Trophoblast cell (in vitro differentiated cells and primary cell): ENCODE measurements around the gene SOX3. TPM values are rescaled to one million over a fixed set of nuclear protein-coding genes. Genes with fewer than 3 reads are reported as not detected.

Experiments used
- DNase-seq, 2 donors: peaks; one replicate each; pipeline ENCODE4 v3.0.0-alpha.2; 2016
- H2AFZ ChIP-seq: 2 replicates; pipeline ENCODE4 v1.6.1; 2013; ENCODE audit warnings: low read length, moderate library complexity, mild to moderate bottlenecking; ENCODE audit not compliant: insufficient read depth, poor library complexity
- H2AK5ac ChIP-seq: 2 replicates; pipeline ENCODE4 v1.6.1; 2013; ENCODE audit warnings: mild to moderate bottlenecking, low read length
- H2BK120ac ChIP-seq: 2 replicates; pipeline ENCODE4 v1.6.1; 2013; ENCODE audit warnings: low read length, mild to moderate bottlenecking, moderate library complexity; ENCODE audit not compliant: insufficient read depth, poor library complexity
- H2BK12ac ChIP-seq: 2 replicates; pipeline ENCODE4 v1.6.1; 2013; ENCODE audit warnings: mild to moderate bottlenecking, low read length, moderate library complexity
- H2BK5ac ChIP-seq: 2 replicates; pipeline ENCODE4 v1.6.1; 2013; ENCODE audit warnings: low read length, low read depth, moderate library complexity, mild to moderate bottlenecking; ENCODE audit not compliant: poor library complexity
- H3K14ac ChIP-seq: 2 replicates; pipeline ENCODE4 v1.6.1; 2013; ENCODE audit warnings: mild to moderate bottlenecking, low read length
- H3K18ac ChIP-seq: 2 replicates; pipeline ENCODE4 v1.6.1; 2013; ENCODE audit warnings: mild to moderate bottlenecking, low read length
- H3K23ac ChIP-seq: 2 replicates; pipeline ENCODE4 v1.6.1; 2013; ENCODE audit warnings: low read length
- H3K27ac ChIP-seq: 2 replicates; pipeline ENCODE4 v1.5.1; 2013; ENCODE audit warnings: low read depth, mild to moderate bottlenecking, inconsistent platforms, low read length, moderate library complexity
- H3K27me3 ChIP-seq: 2 replicates; pipeline ENCODE4 v1.6.1; 2013; ENCODE audit warnings: inconsistent platforms, mild to moderate bottlenecking, low read length, moderate library complexity; ENCODE audit not compliant: insufficient read depth
- H3K36me3 ChIP-seq, 2 experiments: 1 replicate in 1 of 2; 2 replicates in 1 of 2; pipeline ENCODE4 v1.6.1; 2013; ENCODE audit warnings: low read length in 2 of 2, mild to moderate bottlenecking in 2 of 2, moderate library complexity in 1 of 2; ENCODE audit not compliant: insufficient read depth in 2 of 2, control insufficient read depth in 1 of 2
- H3K4ac ChIP-seq: 2 replicates; pipeline ENCODE4 v1.6.1; 2013; ENCODE audit warnings: low read depth, mild to moderate bottlenecking, low read length, moderate library complexity
- H3K4me1 ChIP-seq, 2 experiments: 1 replicate in 1 of 2; 2 replicates in 1 of 2; pipeline ENCODE4 v1.6.1; 2013; ENCODE audit warnings: low read length in 2 of 2, mild to moderate bottlenecking in 2 of 2, moderate library complexity in 1 of 2; ENCODE audit not compliant: insufficient read depth in 2 of 2, control insufficient read depth in 1 of 2
- H3K4me2 ChIP-seq: 2 replicates; pipeline ENCODE4 v1.6.1; 2013; ENCODE audit warnings: inconsistent platforms, mild to moderate bottlenecking, low read length, moderate library complexity
- H3K4me3 ChIP-seq: 2 replicates; pipeline ENCODE4 v1.5.1; 2013; ENCODE audit warnings: mild to moderate bottlenecking, low read depth, low read length, inconsistent platforms
- H3K79me1 ChIP-seq: one replicate; pipeline ENCODE4 v1.6.1; 2013; ENCODE audit warnings: low read length
- H3K79me2 ChIP-seq: 2 replicates; pipeline ENCODE4 v1.6.1; 2013; ENCODE audit warnings: low read length, mild to moderate bottlenecking; ENCODE audit not compliant: control insufficient read depth, insufficient read depth, poor library complexity
- H3K9ac ChIP-seq: 2 replicates; pipeline ENCODE4 v1.6.1; 2013; ENCODE audit warnings: mild to moderate bottlenecking, low read length
- H3K9me3 ChIP-seq: 2 replicates; pipeline ENCODE4 v1.6.1; 2013; ENCODE audit warnings: low read depth, mild to moderate bottlenecking, control low read depth, inconsistent platforms, low read length; ENCODE audit not compliant: insufficient read depth
- H4K12ac ChIP-seq: 2 replicates; pipeline ENCODE4 v1.6.1; 2013; ENCODE audit warnings: low read depth, mild to moderate bottlenecking, low read length, moderate library complexity
- H4K8ac ChIP-seq: 2 replicates; pipeline ENCODE4 v1.6.1; 2013; ENCODE audit warnings: low read depth, mild to moderate bottlenecking, low read length, moderate library complexity
- H4K91ac ChIP-seq: one replicate; pipeline ENCODE4 v1.6.1; 2013; ENCODE audit warnings: low read depth, mild to moderate bottlenecking, low read length, moderate library complexity
- WGBS: extraction: QIAGEN DNeasy Blood & Tissue Kit; methylation state at CpG from one replicate; pipeline ENCODE4 v1.1.7; 2013; ENCODE audit warnings: missing lambda C conversion rate; ENCODE audit not compliant: insufficient read length, insufficient coverage; ENCODE audit errors: extremely low coverage; 5-methylcytosine and 5-hydroxymethylcytosine counted together
- polyA plus RNA-seq: library from polyadenylated mRNA; stranded (reverse); fragments of 200-250 nt; gene quantifications from 2 replicates; pipeline ENCODE4 v1.2.3, GENCODE V29; 2013

SOX3 gene
- 0.26 and 0.27 TPM in 2 replicates for polyA plus RNA-seq

- Histone ChIP-seq H2BK120ac (no peak within 1 kb of the TSS), H3K9me3 (no peaks in the 10 kb centered on the region), H3K36me3 (no peaks in the 10 kb centered on the region), H3K27ac (no peak within 1 kb of the TSS), H4K91ac (no peak within 1 kb of the TSS), H3K14ac (no peak within 1 kb of the TSS), H2AFZ (peak within 1 kb of the TSS; percentile 94), H2BK12ac (no peak within 1 kb of the TSS), H3K4me1 (peaks cover 9 to 28% of the 10 kb centered on the region in 2 experiments), H3K4me3 (peak within 1 kb of the TSS; percentile 64), H3K79me1 (peaks cover 2% of the 10 kb centered on the region), H3K4me2 (peak within 1 kb of the TSS; percentile 82), H4K12ac (no peak within 1 kb of the TSS), H3K27me3 (peaks cover 40% of the 10 kb centered on the region), H2AK5ac (no peak within 1 kb of the TSS), H3K23ac (no peak within 1 kb of the TSS), H3K9ac (no peak within 1 kb of the TSS), H3K4ac (no peak within 1 kb of the TSS), H2BK5ac (no peak within 1 kb of the TSS), H3K79me2 (no peaks in the 10 kb centered on the region), H3K18ac (no peak within 1 kb of the TSS), H4K8ac (no peak within 1 kb of the TSS)
- DNase-seq, result no peak
- no CpG with 5 or more reads among the region's 87 CpGs for WGBS
These were observed at the start of gene SOX3 for GRCh38 chrX:140504371-140505324. SOX3 (minus strand) TSS chrX:140505069; CDS start chrX:140505060, 9 bp downstream.

- H3K4me1 ChIP-seq, result no peaks in the 10 kb centered on the region
- no peak overlapping the region for H4K8ac ChIP-seq
- no peaks in the 10 kb centered on the region for H3K36me3 ChIP-seq
- H2AFZ ChIP-seq, result no peak overlapping the region
- H3K9ac ChIP-seq, result no peak overlapping the region
- DNase-seq, result no peak
- H3K23ac ChIP-seq, result no peak overlapping the region
- no peaks in the 10 kb centered on the region for H3K9me3 ChIP-seq
- no peak overlapping the region for H2BK12ac ChIP-seq
- H4K91ac ChIP-seq, result no peak overlapping the region
- no peak overlapping the region for H2AK5ac ChIP-seq
- H3K79me2 ChIP-seq, result no peaks in the 10 kb centered on the region
- H3K4me2 ChIP-seq, result no peak overlapping the region
- no peak overlapping the region for H3K14ac ChIP-seq
- no CpG with 5 or more reads among the region's 1 CpG for WGBS
- H3K4me3 ChIP-seq, result no peak overlapping the region
- H2BK5ac ChIP-seq, result no peak overlapping the region
- H3K79me1 ChIP-seq, result no peaks in the 10 kb centered on the region
- no peak overlapping the region for H3K27ac ChIP-seq
- no peak overlapping the region for H4K12ac ChIP-seq
- H3K27me3 ChIP-seq, result no peaks in the 10 kb centered on the region
- H3K4ac ChIP-seq, result no peak overlapping the region
- no peak overlapping the region for H2BK120ac ChIP-seq
- H3K18ac ChIP-seq, result no peak overlapping the region
These were observed 44.1 kb upstream of the SOX3 start for GRCh38 chrX:140548985-140549384.

- H3K27me3 ChIP-seq, result no peaks in the 10 kb centered on the region
- peaks cover 7 to 8% of the 10 kb centered on the region in 2 experiments for H3K4me1 ChIP-seq
- no peaks in the 10 kb centered on the region for H3K79me2 ChIP-seq
- no peak overlapping the region for H3K18ac ChIP-seq
- H3K27ac ChIP-seq, result peak overlapping the region; percentile 47
- H2BK12ac ChIP-seq, result no peak overlapping the region
- no peak overlapping the region for H4K91ac ChIP-seq
- no peak overlapping the region for H2BK5ac ChIP-seq
- peak overlapping the region; percentile 36 for H3K4me2 ChIP-seq
- H3K14ac ChIP-seq, result no peak overlapping the region
- H3K79me1 ChIP-seq, result no peaks in the 10 kb centered on the region
- no peak for DNase-seq
- H2AFZ ChIP-seq, result no peak overlapping the region
- no peak overlapping the region for H3K9ac ChIP-seq
- no peak overlapping the region for H4K8ac ChIP-seq
- no peak overlapping the region for H2AK5ac ChIP-seq
- no CpG with 5 or more reads among the region's 5 CpGs for WGBS
- H4K12ac ChIP-seq, result no peak overlapping the region
- H3K9me3 ChIP-seq, result no peaks in the 10 kb centered on the region
- no peak overlapping the region for H2BK120ac ChIP-seq
- H3K36me3 ChIP-seq, result no peaks in the 10 kb centered on the region
- no peak overlapping the region for H3K23ac ChIP-seq
- H3K4me3 ChIP-seq, result no peak overlapping the region
- no peak overlapping the region for H3K4ac ChIP-seq
These were observed 21.3 kb upstream of the SOX3 start for GRCh38 chrX:140526171-140526570.

GRCh38 chrX:140525448-140525847 lies 20.6 kb upstream of the SOX3 start:
- Histone ChIP-seq H2AFZ (no peak overlapping the region), H3K9ac (no peak overlapping the region), H2BK12ac (no peak overlapping the region), H3K79me2 (no peaks in the 10 kb centered on the region), H3K79me1 (no peaks in the 10 kb centered on the region), H3K14ac (no peak overlapping the region), H2BK120ac (no peak overlapping the region), H3K4me2 (no peak overlapping the region), H4K12ac (no peak overlapping the region), H4K91ac (no peak overlapping the region), H3K18ac (no peak overlapping the region), H4K8ac (no peak overlapping the region), H3K9me3 (no peaks in the 10 kb centered on the region), H2AK5ac (no peak overlapping the region), H3K27ac (peak overlapping the region; percentile 4), H3K23ac (no peak overlapping the region), H3K4ac (no peak overlapping the region), H3K4me1 (peaks cover 7 to 8% of the 10 kb centered on the region in 2 experiments), H3K27me3 (no peaks in the 10 kb centered on the region), H3K36me3 (no peaks in the 10 kb centered on the region), H3K4me3 (no peak overlapping the region), H2BK5ac (no peak overlapping the region)
- no CpG with 5 or more reads among the region's 2 CpGs for WGBS
- DNase-seq, result peak in 1 of 2 donors; percentile 0
